Measurements from ENCODE around the gene CRTC3.

GRCh38 chr15:90563463-90563862 is 33.7 kb downstream of the CRTC3 start:
- TF ChIP-seq CTCF (IDR thresholded peaks at IDR 0.05; ENCODE audit: low read depth, low read length) = no peak
- no peak for TF ChIP-seq POLR2A (IDR thresholded peaks at IDR 0.05; ENCODE audit: extremely low read depth, insufficient read length)
- no peak for TF ChIP-seq MYC (IDR thresholded peaks at IDR 0.05; ENCODE audit: low read depth, low read length)
- TF ChIP-seq MAX (IDR thresholded peaks at IDR 0.05; ENCODE audit: low read depth, low read length) = no peak

All from NB4 (cell line).